Keratinocyte (primary cell): ENCODE measurements around the gene MOB3B. TPM values are rescaled to one million over a fixed set of nuclear protein-coding genes. Genes with fewer than 3 reads are reported as not detected.

ENCODE experiments used
- DNase-seq: peaks from one replicate; pipeline ENCODE4 v3.0.0-alpha.2; 2011; ENCODE audit warnings: low read depth, missing footprints, low spot score
- FAIRE-seq: peaks from 2 replicates; lab custom pipeline; 2011; peaks lifted over from hg19 to GRCh38; lab: Jason Lieb, UNC
- H2AFZ ChIP-seq: 2 replicates; pipeline ENCODE4 v1.6.0; 2012; ENCODE audit warnings: low read length, control low read depth, inconsistent platforms; ENCODE audit not compliant: control insufficient read depth
- H3K27ac ChIP-seq: 2 replicates; pipeline ENCODE4 v1.5.1; 2011; ENCODE audit warnings: low read length; ENCODE audit not compliant: control insufficient read depth, insufficient read depth
- H3K27me3 ChIP-seq: 3 replicates; pipeline ENCODE4 v1.6.0; 2011; ENCODE audit warnings: low read length; ENCODE audit not compliant: control insufficient read depth, insufficient read depth; ENCODE audit errors: extremely low read depth
- H3K36me3 ChIP-seq, 2 experiments: 2 replicates in 1 of 2; 3 replicates in 1 of 2; pipeline ENCODE4 v1.5.1; 2011; ENCODE audit warnings: low read length in 2 of 2, mild to moderate bottlenecking in 1 of 2; ENCODE audit not compliant: control insufficient read depth in 2 of 2, insufficient read depth in 2 of 2; ENCODE audit errors: extremely low read depth in 1 of 2
- H3K4me1 ChIP-seq: 3 replicates; pipeline ENCODE4 v1.5.1; 2011; ENCODE audit warnings: low read length; ENCODE audit not compliant: control insufficient read depth, insufficient read depth; ENCODE audit errors: extremely low read depth
- H3K4me2 ChIP-seq: 3 replicates; pipeline ENCODE4 v1.6.0; 2011; ENCODE audit warnings: low read depth, low read length; ENCODE audit not compliant: control insufficient read depth, insufficient read depth; ENCODE audit errors: extremely low read depth
- H3K4me3 ChIP-seq, 3 experiments: fragments of 200-600 bp in 1 of 3; sonication (generic) in 1 of 3; 2 replicates in 2 of 3; 3 replicates in 1 of 3; pipeline ENCODE4 v1.5.1; 2011 to 2016; ENCODE audit warnings: low read length in 3 of 3, mild to moderate bottlenecking in 3 of 3, control low read depth in 2 of 3, inconsistent platforms in 1 of 3, low read depth in 1 of 3, mixed read lengths in 1 of 3, mixed run types in 1 of 3, moderate library complexity in 1 of 3; ENCODE audit not compliant: control insufficient read depth in 2 of 3, insufficient read depth in 2 of 3; ENCODE audit errors: extremely low read depth in 1 of 3
- H3K79me2 ChIP-seq: 2 replicates; pipeline ENCODE4 v1.6.0; 2012; ENCODE audit warnings: low read length; ENCODE audit not compliant: control insufficient read depth, insufficient read depth
- H3K9ac ChIP-seq: 3 replicates; pipeline ENCODE4 v1.6.0; 2011; ENCODE audit warnings: low read length; ENCODE audit not compliant: control insufficient read depth, insufficient read depth; ENCODE audit errors: extremely low read depth
- H3K9me1 ChIP-seq: 3 replicates; pipeline ENCODE4 v1.6.0; 2011; ENCODE audit warnings: low read length; ENCODE audit not compliant: control insufficient read depth, insufficient read depth; ENCODE audit errors: extremely low read depth
- H3K9me3 ChIP-seq: 2 replicates; pipeline ENCODE4 v1.5.1; 2012; ENCODE audit warnings: low read depth, low read length; ENCODE audit not compliant: control insufficient read depth
- H4K20me1 ChIP-seq: 3 replicates; pipeline ENCODE4 v1.6.0; 2011; ENCODE audit warnings: low read length; ENCODE audit not compliant: control insufficient read depth, insufficient read depth; ENCODE audit errors: extremely low read depth
- EZH2 ChIP-seq: IDR thresholded peaks from one replicate; pipeline ENCODE4 v1.6.1; 2012; ENCODE audit warnings: inconsistent platforms, mild to moderate bottlenecking, low read length, moderate library complexity
- dilution Hi-C: fragments of 300-500 bp; cut with MboI; formaldehyde crosslinking; loops from one replicate; pipeline ENCODE4 v1.7.0; 2020; ENCODE audit warnings: low sequenced_read_pairs; ENCODE audit not compliant: extremely low pct_ligation_motif_present
- polyA plus RNA-seq, 5 experiments: library from polyadenylated mRNA; depleted of rRNA in 3 of 5; stranded (reverse) in 3 of 5; stranded (forward) in 1 of 5; unstranded in 1 of 5; fragments of >200 nt; gene quantifications; 1 replicate in 1 of 5; 2 replicates in 3 of 5; 3 replicates in 1 of 5; pipeline versions ENCODE4 v1.2.1 to v1.2.3, GENCODE V29; 2011 to 2012; ENCODE audit warnings: missing spikeins in 2 of 5, low read depth in 1 of 5, low replicate concordance in 1 of 5
- TF ChIP-seq, protein P1 (sequence below), 3 experiments: IDR thresholded peaks in 1 of 3; conservative IDR thresholded peaks in 1 of 3; optimal IDR thresholded peaks in 1 of 3; 2 replicates in 2 of 3; 3 replicates in 1 of 3; pipeline versions ENCODE3 to v1.5.1; 2011; ENCODE audit warnings: low read length in 3 of 3, mild to moderate bottlenecking in 3 of 3, moderate library complexity in 2 of 3, control low read depth in 1 of 3, inconsistent platforms in 1 of 3; ENCODE audit not compliant: insufficient read depth in 2 of 3; ENCODE audit errors: extremely low read depth in 1 of 3

The MOB3B gene
- polyA plus RNA-seq, 1 donor (not counting 4 experiments of a cell fraction or from before 2014, with no cell fraction given): 35.3 TPM

GRCh38 chr9:27304521-27304920, 225.1 kb downstream of the MOB3B start:
- Histone ChIP-seq H3K27me3 (no peaks in the 10 kb centered on the region), H3K4me3 (no peak overlapping the region), H3K9ac (no peak overlapping the region), H4K20me1 (no peaks in the 10 kb centered on the region), H2AFZ (no peak overlapping the region), H3K79me2 (no peaks in the 10 kb centered on the region), H3K36me3 (no peaks in the 10 kb centered on the region), H3K27ac (no peak overlapping the region), H3K4me2 (no peak overlapping the region), H3K9me3 (no peaks in the 10 kb centered on the region), H3K4me1 (no peaks in the 10 kb centered on the region), H3K9me1 (no peaks in the 10 kb centered on the region)
- TF ChIP-seq, protein P1, sequence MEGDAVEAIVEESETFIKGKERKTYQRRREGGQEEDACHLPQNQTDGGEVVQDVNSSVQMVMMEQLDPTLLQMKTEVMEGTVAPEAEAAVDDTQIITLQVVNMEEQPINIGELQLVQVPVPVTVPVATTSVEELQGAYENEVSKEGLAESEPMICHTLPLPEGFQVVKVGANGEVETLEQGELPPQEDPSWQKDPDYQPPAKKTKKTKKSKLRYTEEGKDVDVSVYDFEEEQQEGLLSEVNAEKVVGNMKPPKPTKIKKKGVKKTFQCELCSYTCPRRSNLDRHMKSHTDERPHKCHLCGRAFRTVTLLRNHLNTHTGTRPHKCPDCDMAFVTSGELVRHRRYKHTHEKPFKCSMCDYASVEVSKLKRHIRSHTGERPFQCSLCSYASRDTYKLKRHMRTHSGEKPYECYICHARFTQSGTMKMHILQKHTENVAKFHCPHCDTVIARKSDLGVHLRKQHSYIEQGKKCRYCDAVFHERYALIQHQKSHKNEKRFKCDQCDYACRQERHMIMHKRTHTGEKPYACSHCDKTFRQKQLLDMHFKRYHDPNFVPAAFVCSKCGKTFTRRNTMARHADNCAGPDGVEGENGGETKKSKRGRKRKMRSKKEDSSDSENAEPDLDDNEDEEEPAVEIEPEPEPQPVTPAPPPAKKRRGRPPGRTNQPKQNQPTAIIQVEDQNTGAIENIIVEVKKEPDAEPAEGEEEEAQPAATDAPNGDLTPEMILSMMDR (optimal IDR thresholded peaks at IDR 0.05 in 1 of 3, IDR thresholded peaks at IDR 0.05 in 1 of 3, conservative IDR thresholded peaks at IDR 0.05 in 1 of 3; ENCODE audit: extremely low read depth in 1 of 3, insufficient read depth in 2 of 3, low read length in 3 of 3): no peak
- no peak for TF ChIP-seq EZH2
- dilution Hi-C loops: no loop called here
- FAIRE-seq: no peak
- no peak for DNase-seq

DNA sequence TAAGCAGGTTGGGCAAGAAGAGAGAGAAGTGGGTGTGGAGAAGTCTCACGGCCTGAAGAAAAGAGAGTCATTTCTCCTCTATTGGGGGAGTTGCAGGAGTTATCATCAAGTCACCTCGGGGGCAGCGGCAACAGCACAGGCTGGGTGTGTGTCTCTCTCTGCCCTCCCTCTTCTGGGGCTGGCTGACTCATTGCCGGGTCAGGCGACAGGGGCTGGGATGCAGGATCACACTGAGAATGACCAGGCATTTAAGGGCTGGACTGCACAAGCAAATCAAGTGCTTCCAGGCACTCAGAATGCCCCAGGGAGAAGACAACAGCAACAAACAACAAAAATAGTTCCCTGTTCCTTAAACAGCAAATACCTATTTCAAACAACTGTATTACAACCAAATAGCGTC, 226.4 kb downstream of the MOB3B start:
- no peak overlapping the region for H3K9ac ChIP-seq
- no peaks in the 10 kb centered on the region for H3K9me3 ChIP-seq
- H3K79me2 ChIP-seq: no peaks in the 10 kb centered on the region
- H3K4me2 ChIP-seq: no peak overlapping the region
- H3K4me1 ChIP-seq: no peaks in the 10 kb centered on the region
- no peak overlapping the region for H3K4me3 ChIP-seq
- H4K20me1 ChIP-seq: no peaks in the 10 kb centered on the region
- H3K27me3 ChIP-seq: no peaks in the 10 kb centered on the region
- dilution Hi-C loops: no loop called here
- no peak for TF ChIP-seq EZH2
- TF ChIP-seq, protein P1 (optimal IDR thresholded peaks at IDR 0.05 in 1 of 3, IDR thresholded peaks at IDR 0.05 in 1 of 3, conservative IDR thresholded peaks at IDR 0.05 in 1 of 3; ENCODE audit: extremely low read depth in 1 of 3, insufficient read depth in 2 of 3, low read length in 3 of 3): no peak
- DNase-seq (no peak), FAIRE-seq (no peak)
- no peaks in the 10 kb centered on the region for H3K9me1 ChIP-seq
- H2AFZ ChIP-seq: no peak overlapping the region
- H3K27ac ChIP-seq: no peak overlapping the region
- H3K36me3 ChIP-seq: no peaks in the 10 kb centered on the region
